GM18511 (cell line): ENCODE data around the gene TCTN3.
"Not testable (repeated sequence)": the region's sequence is repeated elsewhere in the genome, so short reads cannot be mapped to it uniquely, and the experiment has no call there.

Source experiments
- ATAC-seq: cut with Tn5 transposase; IDR thresholded peaks from one replicate; pipeline ENCODE4 v1.9.1; 2021; ENCODE audit warnings: mild to moderate bottlenecking, moderate library complexity; ENCODE audit not compliant: unreplicated experiment

Gene TCTN3

GRCh38 chr10:95691281-95691680 is 2.4 kb downstream of the TCTN3 start:
- no peak for ATAC-seq

GRCh38 chr10:95688648-95689047 is 5.1 kb downstream of the TCTN3 start:
- ATAC-seq = no peak

GRCh38 chr10:95683966-95684365 is 9.8 kb downstream of the TCTN3 start:
- ATAC-seq = no peak

GRCh38 chr10:95675403-95676116 is 18.2 kb downstream of the TCTN3 start:
- ATAC-seq = no peak

- ATAC-seq = no peak
These were observed 19.1 kb downstream of the TCTN3 start for GRCh38 chr10:95674643-95675042.

- not testable (repeated sequence) for ATAC-seq
These were observed 21.1 kb downstream of the TCTN3 start for GRCh38 chr10:95672641-95673040.

- ATAC-seq = no peak
These were observed 29.2 kb downstream of the TCTN3 start for GRCh38 chr10:95664543-95664942.

GRCh38 chr10:95663496-95663895 is 30.2 kb downstream of the TCTN3 start:
- ATAC-seq = no peak

GRCh38 chr10:95661818-95662217 is 31.9 kb downstream of the TCTN3 start:
- no peak for ATAC-seq

- no peak for ATAC-seq
These were observed 33.4 kb downstream of the TCTN3 start for GRCh38 chr10:95660283-95660682.

GRCh38 chr10:95657250-95657649 is 36.5 kb downstream of the TCTN3 start:
- ATAC-seq = no peak

GRCh38 chr10:95656291-95657164 is 37.2 kb downstream of the TCTN3 start, which contains the start of gene ALDH18A1:
Gene ALDH18A1 (minus strand): TSS chr10:95656711. CDS start chr10:95653377, 3,334 bp downstream.
- ATAC-seq = peak; percentile 91

- ATAC-seq = peak; percentile 21
These were observed 38.0 kb downstream of the TCTN3 start for GRCh38 chr10:95655571-95656290.

- no peak for ATAC-seq
These were observed 39.8 kb downstream of the TCTN3 start for GRCh38 chr10:95653895-95654294.

- no peak for ATAC-seq
These were observed 42.2 kb downstream of the TCTN3 start for GRCh38 chr10:95651346-95652060.

GRCh38 chr10:95650232-95650631 is 43.5 kb downstream of the TCTN3 start:
- no peak for ATAC-seq

GRCh38 chr10:95648138-95648537 is 45.6 kb downstream of the TCTN3 start:
- no peak for ATAC-seq

GRCh38 chr10:95646160-95646559 is 47.6 kb downstream of the TCTN3 start:
- ATAC-seq = no peak

- no peak for ATAC-seq
These were observed 48.8 kb downstream of the TCTN3 start for GRCh38 chr10:95644901-95645300.

- ATAC-seq = no peak
These were observed 52.8 kb downstream of the TCTN3 start for GRCh38 chr10:95640891-95641315.

GRCh38 chr10:95637911-95638310 is 55.8 kb downstream of the TCTN3 start:
- no peak for ATAC-seq
